Measurements from ENCODE around the gene BASP1. TPM values are rescaled to one million over a fixed set of nuclear protein-coding genes. Genes with fewer than 3 reads are reported as not detected.

The BASP1 gene
- total and polyA plus RNA-seq, 2 experiments from 2014 or later: 87.5 to 114 TPM

- H3K9me3 Mint-ChIP-seq: peaks cover 12% of the 10 kb centered on the region; the same call in 2 of the 3 replicates
- H3K9me2 ChIP-seq (ENCODE audit: insufficient read depth): peaks cover 3% of the 10 kb centered on the region; the same call in 1 of the 2 replicates
- peaks cover 25% of the 10 kb centered on the region for H4K20me1 ChIP-seq (replicated peaks; ENCODE audit: insufficient read depth)
- H3K36me3 Mint-ChIP-seq (ENCODE audit: low read depth): peaks cover 42% of the 10 kb centered on the region
- no peak overlapping the region for H2AFZ ChIP-seq
- H3K4me3 Mint-ChIP-seq: no peak overlapping the region
- no peak overlapping the region for H3K4me3 ChIP-seq
- peaks cover 95% of the 10 kb centered on the region for H3K79me2 ChIP-seq (replicated peaks; ENCODE audit: insufficient read depth)
- no peak overlapping the region for H3K4me2 ChIP-seq
- peaks cover 28% of the 10 kb centered on the region for H3K4me1 ChIP-seq (ENCODE audit: insufficient read depth)
- no peaks in the 10 kb centered on the region for H3F3A ChIP-seq (replicated peaks; ENCODE audit: low read depth)
- H3K27ac ChIP-seq (ENCODE audit: low read depth): no peak overlapping the region
- H3K4me1 Mint-ChIP-seq: peaks cover 19% of the 10 kb centered on the region
- H3K27ac Mint-ChIP-seq: no peak overlapping the region; the same call in 1 of the 2 replicates
- no peak for ATAC-seq
- no peak for DNase-seq (ENCODE audit: low spot score)
- H3K27me3 ChIP-seq (ENCODE audit: insufficient read depth): no peaks in the 10 kb centered on the region
- peaks cover 4% of the 10 kb centered on the region for H3K27me3 Mint-ChIP-seq (ENCODE audit: insufficient read depth, low read depth, poor library complexity)
- no peak for TF ChIP-seq CTCF (conservative IDR thresholded peaks at IDR 0.05; ENCODE audit: low read depth in 2 of 2)
- no peak for TF ChIP-seq REST (IDR thresholded peaks at IDR 0.05; ENCODE audit: unreplicated experiment)
- no peak for TF ChIP-seq ZNF114 (CRISPR knock-in tag; IDR thresholded peaks at IDR 0.05)
- TF ChIP-seq EZH2phosphoT487 (IDR thresholded peaks at IDR 0.05; ENCODE audit: unreplicated experiment): no peak
- TF ChIP-seq CREB1 (CRISPR knock-in tag; IDR thresholded peaks at IDR 0.05; ENCODE audit: low read depth): no peak
- TF ChIP-seq POLR2AphosphoS5 (IDR thresholded peaks at IDR 0.05; ENCODE audit: low read depth): no peak
- TF ChIP-seq NANOG (IDR thresholded peaks at IDR 0.05; ENCODE audit: borderline replicate concordance): no peak
- TF ChIP-seq STAT1 (IDR thresholded peaks at IDR 0.05; ENCODE audit: unreplicated experiment): no peak
- no peak for TF ChIP-seq ETS1 (IDR thresholded peaks at IDR 0.05)
- no peak for TF ChIP-seq ZNF331 (CRISPR knock-in tag; IDR thresholded peaks at IDR 0.05; ENCODE audit: low read depth)
- no peak for TF ChIP-seq JUNB (IDR thresholded peaks at IDR 0.05; ENCODE audit: unreplicated experiment)
- no peak for TF ChIP-seq ZNF462 (CRISPR knock-in tag; IDR thresholded peaks at IDR 0.05)
- TF ChIP-seq EZH2 (IDR thresholded peaks at IDR 0.05; ENCODE audit: low read depth, unreplicated experiment): no peak
- no peaks in the 10 kb centered on the region for H3K36me3 ChIP-seq (ENCODE audit: insufficient read depth)
Measured at GRCh38 chr5:17256839-17257238, 39.4 kb downstream of the BASP1 start.

Measured in GM23338 (cell line).